Cardiac muscle cell (in vitro differentiated cells and primary cell): Measurements from ENCODE around the gene HTR3A. TPM values are rescaled to one million over a fixed set of nuclear protein-coding genes. Genes with fewer than 3 reads are reported as not detected.
A peak's percentile ranks its signal among the peaks of the same experiment; 100 is the strongest.
"Not testable (repeated sequence)": the region's sequence is repeated elsewhere in the genome, so short reads cannot be mapped to it uniquely, and the experiment has no call there.

Experiments used
- DNase-seq, 2 donors: peaks; one replicate each; pipeline versions ENCODE4 v3.0.0 to v3.0.0-alpha.2; 2010 to 2017; ENCODE audit warnings: low read depth in 1 of 2, low spot score in 1 of 2
- H3K27ac ChIP-seq: fragments of 200-600 bp; sonication (generic); 2 replicates; pipeline ENCODE4 v1.5.1; 2016
- H3K27me3 ChIP-seq: fragments of 200-600 bp; sonication (generic); 2 replicates; pipeline ENCODE4 v1.6.0; 2016; ENCODE audit warnings: control low read depth
- H3K36me3 ChIP-seq: fragments of 200-600 bp; sonication (generic); 2 replicates; pipeline ENCODE4 v1.5.1; 2016; ENCODE audit warnings: control low read depth
- H3K4me1 ChIP-seq: fragments of 200-600 bp; sonication (generic); 2 replicates; pipeline ENCODE4 v1.8.1; 2017; ENCODE audit warnings: low read depth, mild to moderate bottlenecking, mixed run types
- H3K4me3 ChIP-seq: fragments of 200-600 bp; sonication (generic); 2 replicates; pipeline ENCODE4 v1.5.1; 2016; ENCODE audit warnings: mild to moderate bottlenecking
- H3K9me3 ChIP-seq: fragments of 200-600 bp; sonication (generic); 2 replicates; pipeline ENCODE4 v1.5.1; 2017; ENCODE audit warnings: low read depth, mild to moderate bottlenecking, control low read depth
- CTCF ChIP-seq: IDR thresholded peaks from 2 replicates; pipeline ENCODE4 v1.5.1; 2012; ENCODE audit warnings: low read depth, mild to moderate bottlenecking, low read length
- polyA plus RNA-seq: library from polyadenylated mRNA; unstranded; fragments of >200 nt; fragmentation: Nextera tagmentation; extraction: Ambion mirVana; gene quantifications from 2 replicates; pipeline ENCODE4 v1.2.1, GENCODE V29; 2016
- total RNA-seq: library from RNA; depleted of rRNA; stranded (reverse); fragments of >200 nt; gene quantifications from 2 replicates; pipeline ENCODE4 v1.2.3, GENCODE V29; 2016

The HTR3A gene
- 0.24 TPM in 1 of 2 replicates, not detected in the other for total RNA-seq
- polyA plus RNA-seq: not detected in 2 replicates

- peak; percentile 52 to 95 for DNase-seq
- no peaks in the 10 kb centered on the region for H3K36me3 ChIP-seq
- H3K27ac ChIP-seq: no peak within 1 kb of the TSS
- no peaks in the 10 kb centered on the region for H3K9me3 ChIP-seq
- no peak within 1 kb of the TSS for H3K4me3 ChIP-seq
- TF ChIP-seq CTCF: no peak
- peaks cover 5% of the 10 kb centered on the region for H3K4me1 ChIP-seq
- no peaks in the 10 kb centered on the region for H3K27me3 ChIP-seq
Observed at GRCh38 chr11:113974741-113975470, at the start of gene HTR3A. TSS of gene HTR3A (plus strand) at chr11:113975108. CDS start at chr11:113975326, 218 bp downstream.

- no peak for TF ChIP-seq CTCF
- no peaks in the 10 kb centered on the region for H3K27me3 ChIP-seq
- no peaks in the 10 kb centered on the region for H3K4me1 ChIP-seq
- H3K36me3 ChIP-seq: no peaks in the 10 kb centered on the region
- H3K9me3 ChIP-seq: no peaks in the 10 kb centered on the region
- H3K4me3 ChIP-seq: no peak overlapping the region
- DNase-seq: peak in 1 of 2 donors; percentile 5
- H3K27ac ChIP-seq: no peak overlapping the region
Observed at GRCh38 chr11:113926273-113927197, 48.4 kb upstream of the HTR3A start.

GRCh38 chr11:113928311-113928710 lies 46.6 kb upstream of the HTR3A start:
- no peak for TF ChIP-seq CTCF
- no peaks in the 10 kb centered on the region for H3K27me3 ChIP-seq

GRCh38 chr11:113932788-113933187 lies 42.1 kb upstream of the HTR3A start:
- Histone ChIP-seq H3K4me1 (no peaks in the 10 kb centered on the region), H3K27me3 (no peaks in the 10 kb centered on the region), H3K27ac (no peak overlapping the region), H3K9me3 (no peaks in the 10 kb centered on the region), H3K4me3 (no peak overlapping the region), H3K36me3 (no peaks in the 10 kb centered on the region)
- TF ChIP-seq CTCF: no peak
- no peak for DNase-seq

More at GRCh38 chr11:113928311-113928710, 46.6 kb upstream of the HTR3A start:
- H3K36me3 ChIP-seq: no peaks in the 10 kb centered on the region
- no peaks in the 10 kb centered on the region for H3K9me3 ChIP-seq
- H3K4me3 ChIP-seq: no peak overlapping the region
- no peak overlapping the region for H3K27ac ChIP-seq
- H3K4me1 ChIP-seq: no peaks in the 10 kb centered on the region
- DNase-seq: no peak

- H3K4me1 ChIP-seq, DNase-seq, H3K27me3 ChIP-seq, H3K36me3 ChIP-seq, H3K9me3 ChIP-seq, H3K4me3 ChIP-seq, H3K27ac ChIP-seq: not testable (repeated sequence)
Observed at GRCh38 chr11:113934193-113934592, 40.7 kb upstream of the HTR3A start.
